Endothelial cell of umbilical vein (primary cell): ENCODE measurements around the gene SOX5. TPM values are rescaled to one million over a fixed set of nuclear protein-coding genes. Genes with fewer than 3 reads are reported as not detected.

Experiments used
- BruUV-seq: library from RNA; stranded (reverse); fragments of 400-500 nt; replicated peaks from 2 replicates; lab custom pipeline; 2021; lab: Mats Ljungman, UMichigan
- CTCF ChIA-PET: fragments of 300-600, 350-600 bp; sonication (Branson Sonifier 250); formaldehyde crosslinking; loops from one replicate; lab custom pipeline; 2021; ENCODE audit warnings: antibody characterized with exemption, inconsistent platforms; lab: Charles Lee
- POLR2A ChIA-PET: fragments of 300-600, 350-600 bp; sonication (Branson Sonifier 250); formaldehyde crosslinking; loops from one replicate; lab custom pipeline; 2021; ENCODE audit warnings: antibody characterized with exemption, inconsistent platforms; lab: Charles Lee
- DNase-seq: peaks from one replicate; pipeline ENCODE4 v3.0.0-alpha.2; 2011; ENCODE audit warnings: low read depth, low spot score
- FAIRE-seq: peaks from 2 replicates; lab custom pipeline; 2011; peaks lifted over from hg19 to GRCh38; lab: Jason Lieb, UNC
- H2AFZ ChIP-seq: 2 replicates; pipeline ENCODE4 v1.6.0; 2012; ENCODE audit warnings: low read depth, low read length, control low read depth, inconsistent platforms
- H3K27ac ChIP-seq: 2 replicates; pipeline ENCODE4 v1.5.1; 2011; ENCODE audit warnings: low read depth, mild to moderate bottlenecking, control low read depth, low read length, moderate library complexity; ENCODE audit not compliant: insufficient read depth
- H3K27me3 ChIP-seq, 2 experiments: 2 replicates each; pipeline versions ENCODE4 v1.6.0 to v1.6.1; 2011; ENCODE audit warnings: low read length in 2 of 2, mixed read lengths in 1 of 2; ENCODE audit not compliant: control insufficient read depth in 2 of 2, insufficient read depth in 2 of 2
- H3K36me3 ChIP-seq, 2 experiments: 2 replicates in 1 of 2; 3 replicates in 1 of 2; pipeline ENCODE4 v1.5.1; 2011; ENCODE audit warnings: low read length in 2 of 2, mild to moderate bottlenecking in 1 of 2, moderate library complexity in 1 of 2; ENCODE audit not compliant: control insufficient read depth in 2 of 2, insufficient read depth in 2 of 2; ENCODE audit errors: extremely low read depth in 1 of 2
- H3K4me1 ChIP-seq: 3 replicates; pipeline ENCODE4 v1.5.1; 2011; ENCODE audit warnings: mild to moderate bottlenecking, low read length; ENCODE audit not compliant: control insufficient read depth, insufficient read depth; ENCODE audit errors: extremely low read depth
- H3K4me2 ChIP-seq: 2 replicates; pipeline ENCODE4 v1.6.1; 2011; ENCODE audit warnings: low read length, control low read depth, mixed read lengths; ENCODE audit not compliant: insufficient read depth
- H3K4me3 ChIP-seq, 3 experiments: fragments of 200-600 bp in 1 of 3; sonication (generic), shearing (Covaris generic) in 1 of 3; replicated peaks in 1 of 3; 2 replicates each; pipeline ENCODE4 v1.5.1; 2011 to 2016; ENCODE audit warnings: control low read depth in 3 of 3, low read length in 3 of 3, mild to moderate bottlenecking in 2 of 3, inconsistent platforms in 1 of 3, low read depth in 1 of 3, moderate library complexity in 1 of 3; ENCODE audit not compliant: insufficient read depth in 1 of 3
- H3K79me2 ChIP-seq: 2 replicates; pipeline ENCODE4 v1.6.0; 2012; ENCODE audit warnings: low read length, inconsistent platforms; ENCODE audit not compliant: control insufficient read depth, insufficient read depth
- H3K9ac ChIP-seq: replicated peaks from 2 replicates; pipeline ENCODE3; 2011; ENCODE audit warnings: low read length, control low read depth; ENCODE audit not compliant: insufficient read depth; ENCODE audit errors: extremely low read depth
- H3K9me1 ChIP-seq: replicated peaks from 3 replicates; pipeline ENCODE4 v1.6.0; 2011; ENCODE audit warnings: mild to moderate bottlenecking, low read length; ENCODE audit not compliant: control insufficient read depth, insufficient read depth; ENCODE audit errors: extremely low read depth
- H3K9me3 ChIP-seq: replicated peaks from 2 replicates; pipeline ENCODE4 v1.5.1; 2012; ENCODE audit warnings: low read length, inconsistent platforms; ENCODE audit not compliant: control insufficient read depth, insufficient read depth
- H4K20me1 ChIP-seq: replicated peaks from 2 replicates; pipeline ENCODE3; 2011; ENCODE audit warnings: mild to moderate bottlenecking, low read length; ENCODE audit not compliant: control insufficient read depth, insufficient read depth; ENCODE audit errors: extremely low read depth
- EZH2 ChIP-seq: IDR thresholded peaks from 2 replicates; pipeline ENCODE4 v1.6.1; 2012; ENCODE audit warnings: borderline replicate concordance, low read depth, mild to moderate bottlenecking, moderate library complexity, low read length, inconsistent platforms; ENCODE audit not compliant: severe bottlenecking
- FOS ChIP-seq: IDR thresholded peaks from 2 replicates; pipeline ENCODE4 v1.6.1; 2011; ENCODE audit warnings: mild to moderate bottlenecking, low read length, moderate library complexity, borderline replicate concordance; ENCODE audit not compliant: insufficient read depth
- GATA2 ChIP-seq: IDR thresholded peaks from 2 replicates; pipeline ENCODE4 v1.7.0; 2011; ENCODE audit warnings: low read depth, mild to moderate bottlenecking, moderate library complexity, mixed read lengths, low read length; ENCODE audit not compliant: insufficient read length, insufficient read depth
- JUN ChIP-seq: IDR thresholded peaks from 2 replicates; pipeline ENCODE4 v1.6.1; 2011; ENCODE audit warnings: borderline replicate concordance, low read depth; ENCODE audit not compliant: insufficient read length, insufficient read depth
- MAX ChIP-seq: IDR thresholded peaks from 2 replicates; pipeline ENCODE4 v1.6.1; 2011; ENCODE audit not compliant: insufficient read depth, insufficient read length
- MYC ChIP-seq: IDR thresholded peaks from one replicate; pipeline ENCODE4 v1.6.1; 2011; ENCODE audit warnings: mild to moderate bottlenecking, low read depth, low read length
- POLR2A ChIP-seq: IDR thresholded peaks from 2 replicates; pipeline ENCODE4 v1.6.1; 2012; ENCODE audit warnings: low read depth, mild to moderate bottlenecking, control low read depth, low read length
- POLR2AphosphoS5 ChIP-seq: IDR thresholded peaks from 2 replicates; pipeline ENCODE4 v1.6.1; 2012; ENCODE audit warnings: low read depth, mild to moderate bottlenecking, control low read depth, low read length, moderate library complexity; ENCODE audit not compliant: insufficient read depth
- dilution Hi-C: fragments of 300-500 bp; cut with MboI; formaldehyde crosslinking; loops from one replicate; pipeline ENCODE4 v1.15.0; 2019; ENCODE audit warnings: low sequenced_read_pairs; ENCODE audit not compliant: extremely low pct_ligation_motif_present
- intact Hi-C: fragments of 100-400 bp; cut with micrococcal nuclease; formaldehyde crosslinking; loops from one replicate; pipeline ENCODE4 v1.10.0; 2022
- polyA plus RNA-seq, 4 experiments: library from polyadenylated mRNA; depleted of rRNA in 3 of 4; stranded (reverse) in 3 of 4; unstranded in 1 of 4; fragments of >200 nt; gene quantifications; 2 replicates each; pipeline versions ENCODE4 v1.2.1 to v1.2.3, GENCODE V29; 2011 to 2012; ENCODE audit warnings: missing spikeins in 1 of 4
- total RNA-seq: library from RNA; stranded (reverse); gene quantifications from 2 replicates; pipeline ENCODE4 v1.2.3, GENCODE V29; 2021
- TF ChIP-seq, protein P1 (sequence below), 2 donors: IDR thresholded peaks; 1 replicate in 1 of 2; 2 replicates in 1 of 2; pipeline ENCODE4 v1.5.1; 2011; ENCODE audit warnings: low read length in 2 of 2, mild to moderate bottlenecking in 2 of 2, moderate library complexity in 2 of 2, control low read depth in 1 of 2, inconsistent platforms in 1 of 2, low read depth in 1 of 2; ENCODE audit not compliant: insufficient read depth in 1 of 2; ENCODE audit errors: extremely low read depth in 1 of 2

SOX5 gene
- total and polyA plus RNA-seq, 2 donors (not counting 3 experiments of a cell fraction or from before 2014, with no cell fraction given), result 0.63 to 3.5 TPM

DNA sequence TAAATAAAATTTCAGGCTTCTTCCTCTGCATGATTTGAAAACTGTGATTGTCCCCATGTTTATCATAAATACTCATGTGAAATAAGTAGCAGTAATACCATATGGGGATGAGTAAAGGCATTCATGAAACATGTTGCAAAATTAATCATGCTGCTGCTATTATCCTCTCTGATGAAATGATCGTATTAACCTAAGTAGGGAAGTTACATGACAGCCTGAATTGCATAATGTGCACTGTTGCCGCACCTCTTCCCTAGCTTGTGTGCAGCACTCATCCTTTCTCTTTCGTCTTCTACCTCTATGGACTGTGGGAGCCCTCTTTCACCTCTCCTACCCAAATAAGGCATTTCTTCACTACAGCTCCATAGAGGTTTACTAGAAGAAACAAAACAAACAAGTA, 367.6 kb downstream of the SOX5 start:
- H3K4me2 ChIP-seq, result no peak overlapping the region
- H3K4me1 ChIP-seq, result no peaks in the 10 kb centered on the region
- no peaks in the 10 kb centered on the region for H3K27me3 ChIP-seq
- no peak overlapping the region for H3K9ac ChIP-seq
- no TSS peak for BruUV-seq
- no peaks in the 10 kb centered on the region for H3K9me3 ChIP-seq
- DNase-seq (no peak), FAIRE-seq (no peak)
- ChIA-PET POLR2A (no interaction called here), CTCF (no interaction called here)
- H2AFZ ChIP-seq, result no peak overlapping the region
- dilution Hi-C loops (no loop called here), intact Hi-C loops (no loop called here)
- H3K79me2 ChIP-seq, result no peaks in the 10 kb centered on the region
- H3K27ac ChIP-seq, result no peak overlapping the region
- H3K36me3 ChIP-seq, result no peaks in the 10 kb centered on the region
- H3K4me3 ChIP-seq, result no peak overlapping the region
- H4K20me1 ChIP-seq, result no peaks in the 10 kb centered on the region
- H3K9me1 ChIP-seq, result no peaks in the 10 kb centered on the region
- TF ChIP-seq POLR2AphosphoS5 (no peak), EZH2 (no peak), GATA2 (no peak), MAX (no peak), MYC (no peak), FOS (no peak), JUN (no peak), POLR2A (no peak)
- TF ChIP-seq, protein P1, sequence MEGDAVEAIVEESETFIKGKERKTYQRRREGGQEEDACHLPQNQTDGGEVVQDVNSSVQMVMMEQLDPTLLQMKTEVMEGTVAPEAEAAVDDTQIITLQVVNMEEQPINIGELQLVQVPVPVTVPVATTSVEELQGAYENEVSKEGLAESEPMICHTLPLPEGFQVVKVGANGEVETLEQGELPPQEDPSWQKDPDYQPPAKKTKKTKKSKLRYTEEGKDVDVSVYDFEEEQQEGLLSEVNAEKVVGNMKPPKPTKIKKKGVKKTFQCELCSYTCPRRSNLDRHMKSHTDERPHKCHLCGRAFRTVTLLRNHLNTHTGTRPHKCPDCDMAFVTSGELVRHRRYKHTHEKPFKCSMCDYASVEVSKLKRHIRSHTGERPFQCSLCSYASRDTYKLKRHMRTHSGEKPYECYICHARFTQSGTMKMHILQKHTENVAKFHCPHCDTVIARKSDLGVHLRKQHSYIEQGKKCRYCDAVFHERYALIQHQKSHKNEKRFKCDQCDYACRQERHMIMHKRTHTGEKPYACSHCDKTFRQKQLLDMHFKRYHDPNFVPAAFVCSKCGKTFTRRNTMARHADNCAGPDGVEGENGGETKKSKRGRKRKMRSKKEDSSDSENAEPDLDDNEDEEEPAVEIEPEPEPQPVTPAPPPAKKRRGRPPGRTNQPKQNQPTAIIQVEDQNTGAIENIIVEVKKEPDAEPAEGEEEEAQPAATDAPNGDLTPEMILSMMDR (IDR thresholded peaks at IDR 0.05; ENCODE audit: extremely low read depth in 1 of 2, insufficient read depth in 1 of 2, low read depth in 1 of 2, low read length in 2 of 2), result no peak
